Endothelial cell of coronary artery (primary cell): ENCODE results near the gene SQOR. TPM values are rescaled to one million over a fixed set of nuclear protein-coding genes. Genes with fewer than 3 reads are reported as not detected.

Source experiments
- total RNA-seq: library from RNA; depleted of rRNA; stranded (reverse); fragments of >200 nt; gene quantifications from 2 replicates; pipeline ENCODE4 v1.2.3, GENCODE V29; 2014

SQOR gene
- total RNA-seq, result 23.6 and 46.6 TPM in 2 replicates

GRCh38 chr15:45634432-45635190 is at the start of gene SQOR:
TSS of gene SQOR (plus strand) at chr15:45635029. CDS start at chr15:45658924, 23,895 bp downstream.

DNA sequence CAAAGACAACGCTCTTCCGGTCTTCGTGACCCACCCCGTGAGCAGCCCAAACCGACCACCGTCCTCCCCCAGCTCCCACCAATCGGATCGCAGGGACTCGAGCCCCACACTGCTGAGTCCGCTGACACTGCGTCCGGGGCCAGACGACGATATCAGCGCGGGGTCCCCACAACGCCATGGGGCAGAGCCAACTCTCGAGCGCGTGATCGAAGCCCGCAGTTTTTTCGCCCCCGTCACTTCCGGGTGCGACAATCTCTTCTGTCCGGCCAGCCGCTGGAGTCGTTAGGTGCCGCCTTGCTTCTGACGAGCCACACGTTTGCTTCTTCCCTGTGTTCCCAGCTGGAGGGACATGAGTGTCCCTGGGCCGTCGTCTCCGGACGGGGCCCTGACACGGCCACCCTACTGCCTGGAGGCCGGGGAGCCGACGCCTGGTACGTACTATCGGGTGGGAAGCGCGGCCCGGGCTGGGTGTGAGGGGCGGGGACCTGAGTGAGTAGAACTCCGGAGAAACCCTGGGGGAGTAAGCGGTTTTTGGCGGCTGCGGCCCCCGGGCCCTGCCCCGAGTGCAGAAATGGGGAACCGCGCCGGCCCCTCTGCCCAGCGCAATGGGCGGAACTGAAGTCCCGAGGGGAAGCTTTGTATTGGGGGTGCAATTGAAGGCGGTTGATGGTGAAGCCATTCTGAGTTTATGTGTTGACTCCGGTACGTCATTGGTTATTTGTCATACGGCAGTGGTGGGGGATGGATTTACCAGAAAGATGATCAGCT is 47.5 kb upstream of the SQOR start, which contains the start of gene BLOC1S6:
Gene BLOC1S6, plus strand, starts transcription at position 285 of the 768 bp plus-strand sequence. Its CDS starts 65 bp downstream, at position 350.

Other genes starting within 250 kb of the SQOR start
- gene SLC30A4, start 112.3 kb upstream of the SQOR start, total RNA-seq, result 4.1 and 5.8 TPM in 2 replicates
- gene BLOC1S6, start 47.6 kb upstream of the SQOR start, total RNA-seq, result 42.6 and 45.2 TPM in 2 replicates